HCT116 (cell line): ENCODE data around the gene TMEM53. TPM values are rescaled to one million over a fixed set of nuclear protein-coding genes. Genes with fewer than 3 reads are reported as not detected.

Experiments
- ATAC-seq: fragments of 200-7000 bp; cut with Tn5 transposase; 2 replicates; pipeline ENCODE4 v1.9.1; 2020; ENCODE audit warnings: mild to moderate bottlenecking, moderate library complexity
- BruUV-seq: library from RNA; stranded (reverse); fragments of 400-500 nt; replicated peaks from 2 replicates; lab custom pipeline; 2021; lab: Mats Ljungman, UMichigan
- CTCF ChIA-PET: fragments of 300-600 bp; sonication (Branson Sonifier 250); formaldehyde crosslinking; loops from one replicate; lab custom pipeline; 2021; ENCODE audit warnings: antibody characterized with exemption; lab: Charles Lee
- POLR2A ChIA-PET: fragments of 300-600, 350-600 bp; sonication (Branson Sonifier 250); formaldehyde crosslinking; loops from one replicate; lab custom pipeline; 2021; ENCODE audit warnings: antibody characterized with exemption; lab: Charles Lee
- RAD21 ChIA-PET, 2 experiments: fragments of 300-600 bp; sonication (Branson Sonifier 250); formaldehyde crosslinking; loops; one replicate each; lab custom pipeline; 2023; ENCODE audit warnings: low total read pairs in 2 of 2; ENCODE audit not compliant: uncharacterized antibody in 2 of 2, unreplicated experiment in 2 of 2, low non-redundant PET in 1 of 2; lab: Charles Lee
- DNase-seq: peaks from one replicate; pipeline ENCODE4 v3.0.0-alpha.2; 2010; ENCODE audit warnings: low read depth, low spot score
- H2AFZ ChIP-seq: fragments of 200-600 bp; shearing (Covaris generic), sonication (generic); 2 replicates; pipeline ENCODE4 v1.6.1; 2017; ENCODE audit warnings: low read depth, mixed run types, mixed read lengths, antibody characterized with exemption, low read length; ENCODE audit not compliant: poor library complexity, severe bottlenecking
- H3K27ac ChIP-seq: 2 replicates; pipeline ENCODE4 v1.5.1; 2012; ENCODE audit warnings: low read depth, low read length
- H3K27me3 ChIP-seq: fragments of 200-600 bp; sonication (generic); 2 replicates; pipeline ENCODE4 v1.6.1; 2016; ENCODE audit warnings: mixed run types, low read length, mixed read lengths; ENCODE audit not compliant: insufficient read depth
- H3K36me3 ChIP-seq, 2 experiments: fragments of 200-500 bp in 1 of 2; fragments of 200-600 bp in 1 of 2; sonication (Bioruptor generic) in 1 of 2; sonication (generic) in 1 of 2; 2 replicates each; pipeline versions ENCODE4 v1.5.1 to v1.6.1; 2014 to 2016; ENCODE audit warnings: low read length in 2 of 2, inconsistent platforms in 1 of 2, mixed read lengths in 1 of 2, mixed run types in 1 of 2; ENCODE audit not compliant: insufficient read depth in 2 of 2, control insufficient read depth in 1 of 2
- H3K4me1 ChIP-seq, 2 experiments: fragments of 200-600 bp in 1 of 2; sonication (generic) in 1 of 2; 2 replicates each; pipeline versions ENCODE4 v1.5.1 to v1.6.1; 2012 to 2017; ENCODE audit warnings: low read length in 2 of 2, inconsistent platforms in 1 of 2, mild to moderate bottlenecking in 1 of 2, mixed read lengths in 1 of 2, mixed run types in 1 of 2, moderate library complexity in 1 of 2; ENCODE audit not compliant: insufficient read depth in 2 of 2, control insufficient read depth in 1 of 2
- H3K4me2 ChIP-seq: fragments of 200-600 bp; sonication (generic); 2 replicates; pipeline ENCODE4 v1.6.1; 2017; ENCODE audit warnings: mixed run types, low read length, mixed read lengths
- H3K4me3 ChIP-seq, 2 experiments: fragments of 200-600 bp in 1 of 2; sonication (generic) in 1 of 2; replicated peaks in 1 of 2; 2 replicates each; pipeline ENCODE4 v1.5.1; 2011 to 2016; ENCODE audit warnings: low read length in 2 of 2, control low read depth in 1 of 2, low read depth in 1 of 2, mild to moderate bottlenecking in 1 of 2, mixed read lengths in 1 of 2, mixed run types in 1 of 2
- H3K79me2 ChIP-seq: fragments of 200-600 bp; sonication (generic); 2 replicates; pipeline ENCODE4 v1.6.1; 2017; ENCODE audit warnings: mild to moderate bottlenecking, mixed run types, low read length, moderate library complexity, mixed read lengths; ENCODE audit not compliant: insufficient read depth
- H3K9ac ChIP-seq: fragments of 200-600 bp; sonication (generic); 2 replicates; pipeline ENCODE4 v1.6.1; 2016; ENCODE audit warnings: low read length, mixed read lengths
- H3K9me2 ChIP-seq: fragments of 200-600 bp; sonication (generic), shearing (Covaris generic); 2 replicates; pipeline ENCODE4 v1.6.1; 2017; ENCODE audit warnings: mixed run types, mild to moderate bottlenecking, moderate library complexity; ENCODE audit not compliant: insufficient read depth
- H3K9me3 ChIP-seq, 2 experiments: fragments of 200-500 bp in 1 of 2; fragments of 200-600 bp in 1 of 2; sonication (Bioruptor generic) in 1 of 2; sonication (generic) in 1 of 2; 2 replicates each; pipeline ENCODE4 v1.6.1; 2014 to 2017; ENCODE audit warnings: low read length in 2 of 2, mixed read lengths in 2 of 2, inconsistent platforms in 1 of 2, low read depth in 1 of 2, mild to moderate bottlenecking in 1 of 2, mixed run types in 1 of 2, moderate library complexity in 1 of 2; ENCODE audit not compliant: control insufficient read depth in 1 of 2, insufficient read depth in 1 of 2
- H4K20me1 ChIP-seq: fragments of 200-600 bp; sonication (generic), shearing (Covaris generic); 2 replicates; pipeline ENCODE4 v1.6.1; 2017; ENCODE audit warnings: mixed run types, mild to moderate bottlenecking, moderate library complexity; ENCODE audit not compliant: insufficient read depth
- CEBPB ChIP-seq: IDR thresholded peaks from 2 replicates; pipeline ENCODE4 v1.6.1; 2012; ENCODE audit warnings: low read depth
- SIN3A ChIP-seq: IDR thresholded peaks from 2 replicates; pipeline ENCODE4 v1.6.1; 2012; ENCODE audit warnings: low read depth
- SRF ChIP-seq: IDR thresholded peaks from 2 replicates; pipeline ENCODE4 v1.6.1; 2012; ENCODE audit warnings: low read depth
- YY1 ChIP-seq: IDR thresholded peaks from 2 replicates; pipeline ENCODE4 v1.6.1; 2011; ENCODE audit warnings: low read length, low read depth, moderate library complexity, mild to moderate bottlenecking; ENCODE audit not compliant: insufficient replicate concordance; ENCODE audit errors: extremely low read depth
- ZNF274 ChIP-seq: fragments of 200-500 bp; sonication (Bioruptor generic); IDR thresholded peaks from 2 replicates; pipeline ENCODE4 v1.6.1; 2014; ENCODE audit warnings: mild to moderate bottlenecking, low read depth, low read length, inconsistent platforms
- intact Hi-C: fragments of 100-400 bp; cut with micrococcal nuclease; formaldehyde crosslinking; loops from 2 replicates; pipeline ENCODE4 v1.10.0; 2022
- total RNA-seq: library from RNA; stranded (reverse); gene quantifications from one replicate; pipeline ENCODE4 v1.2.1, GENCODE V29; 2021; ENCODE audit not compliant: unreplicated experiment
- TF ChIP-seq, protein P1 (sequence below): IDR thresholded peaks from 2 replicates; pipeline ENCODE4 v1.6.1; 2012
- TF ChIP-seq, protein P2 (sequence below): IDR thresholded peaks from 2 replicates; pipeline ENCODE4 v1.6.1; 2012
- TF ChIP-seq, protein P3 (sequence below), 3 experiments: fragments of 200-600 bp in 1 of 3; sonication (generic) in 1 of 3; IDR thresholded peaks in 2 of 3; conservative IDR thresholded peaks in 1 of 3; 2 replicates each; pipeline ENCODE4 v1.5.1; 2012 to 2017; ENCODE audit warnings: low read depth in 2 of 3, low read length in 2 of 3, antibody characterized with exemption in 1 of 3, borderline replicate concordance in 1 of 3, control low read depth in 1 of 3, mild to moderate bottlenecking in 1 of 3, mixed read lengths in 1 of 3, mixed run types in 1 of 3, moderate library complexity in 1 of 3; ENCODE audit not compliant: insufficient read depth in 1 of 3

Gene TMEM53
- total RNA-seq, 1 experiment from 2014 or later, result 10.8 TPM

DNA sequence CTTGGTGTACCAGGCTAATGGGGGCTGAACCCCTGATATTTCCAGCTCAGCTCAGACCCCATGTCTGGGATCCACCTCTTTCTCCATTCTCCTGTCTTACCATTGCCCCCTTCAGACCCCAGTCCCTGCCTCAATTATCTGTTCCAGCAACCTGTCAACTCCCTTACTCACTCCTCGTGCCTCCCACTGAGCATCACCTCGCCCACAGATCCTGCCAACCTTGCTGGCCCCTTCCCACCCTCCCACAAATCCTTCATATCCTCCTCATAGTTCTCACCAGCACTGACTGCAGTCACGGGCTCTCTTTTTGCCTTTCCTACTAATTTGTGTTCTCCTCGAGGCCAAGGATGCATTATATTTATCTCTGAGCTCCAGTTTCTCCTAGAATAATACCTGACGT, 62.9 kb downstream of the TMEM53 start:
- Histone ChIP-seq H3K4me3 (no peak overlapping the region), H3K27me3 (no peaks in the 10 kb centered on the region), H3K4me2 (no peak overlapping the region), H3K27ac (no peak overlapping the region), H3K9me3 (no peaks in the 10 kb centered on the region), H3K79me2 (no peaks in the 10 kb centered on the region), H3K9ac (no peak overlapping the region), H3K36me3 (no peaks in the 10 kb centered on the region), H4K20me1 (no peaks in the 10 kb centered on the region), H3K9me2 (no peaks in the 10 kb centered on the region), H3K4me1 (no peaks in the 10 kb centered on the region; a peak in 1 of 4 replicates), H2AFZ (no peak overlapping the region)
- BruUV-seq, result no TSS peak
- RAD21 ChIA-PET, result no interaction called here
- intact Hi-C loops, result no loop called here
- TF ChIP-seq CEBPB, result no peak
- no peak for TF ChIP-seq ZNF274
- no peak for TF ChIP-seq SRF
- TF ChIP-seq, protein P1, sequence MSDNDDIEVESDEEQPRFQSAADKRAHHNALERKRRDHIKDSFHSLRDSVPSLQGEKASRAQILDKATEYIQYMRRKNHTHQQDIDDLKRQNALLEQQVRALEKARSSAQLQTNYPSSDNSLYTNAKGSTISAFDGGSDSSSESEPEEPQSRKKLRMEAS, result no peak
- TF ChIP-seq YY1, result no peak
- no peak for TF ChIP-seq SIN3A
- TF ChIP-seq, protein P2, sequence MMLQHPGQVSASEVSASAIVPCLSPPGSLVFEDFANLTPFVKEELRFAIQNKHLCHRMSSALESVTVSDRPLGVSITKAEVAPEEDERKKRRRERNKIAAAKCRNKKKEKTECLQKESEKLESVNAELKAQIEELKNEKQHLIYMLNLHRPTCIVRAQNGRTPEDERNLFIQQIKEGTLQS, result no peak
- TF ChIP-seq, protein P3, sequence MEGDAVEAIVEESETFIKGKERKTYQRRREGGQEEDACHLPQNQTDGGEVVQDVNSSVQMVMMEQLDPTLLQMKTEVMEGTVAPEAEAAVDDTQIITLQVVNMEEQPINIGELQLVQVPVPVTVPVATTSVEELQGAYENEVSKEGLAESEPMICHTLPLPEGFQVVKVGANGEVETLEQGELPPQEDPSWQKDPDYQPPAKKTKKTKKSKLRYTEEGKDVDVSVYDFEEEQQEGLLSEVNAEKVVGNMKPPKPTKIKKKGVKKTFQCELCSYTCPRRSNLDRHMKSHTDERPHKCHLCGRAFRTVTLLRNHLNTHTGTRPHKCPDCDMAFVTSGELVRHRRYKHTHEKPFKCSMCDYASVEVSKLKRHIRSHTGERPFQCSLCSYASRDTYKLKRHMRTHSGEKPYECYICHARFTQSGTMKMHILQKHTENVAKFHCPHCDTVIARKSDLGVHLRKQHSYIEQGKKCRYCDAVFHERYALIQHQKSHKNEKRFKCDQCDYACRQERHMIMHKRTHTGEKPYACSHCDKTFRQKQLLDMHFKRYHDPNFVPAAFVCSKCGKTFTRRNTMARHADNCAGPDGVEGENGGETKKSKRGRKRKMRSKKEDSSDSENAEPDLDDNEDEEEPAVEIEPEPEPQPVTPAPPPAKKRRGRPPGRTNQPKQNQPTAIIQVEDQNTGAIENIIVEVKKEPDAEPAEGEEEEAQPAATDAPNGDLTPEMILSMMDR (IDR thresholded peaks at IDR 0.05 in 2 of 3, conservative IDR thresholded peaks at IDR 0.05 in 1 of 3; ENCODE audit: borderline replicate concordance in 1 of 3, insufficient read depth in 1 of 3, low read depth in 2 of 3, low read length in 2 of 3), result no peak
- POLR2A ChIA-PET, result no interaction called here
- no peak for DNase-seq
- no peak for ATAC-seq
- CTCF ChIA-PET, result interaction anchor here (0.9 kb wide), 1 partner anchor 233 kb away, joined by 3 read pairs; no protein-coding TSS in a partner anchor
